ENCODE results near the gene DNAAF8. TPM values are rescaled to one million over a fixed set of nuclear protein-coding genes. Genes with fewer than 3 reads are reported as not detected.
A peak's percentile ranks its signal among the peaks of the same experiment; 100 is the strongest.

Gene DNAAF8
- polyA plus RNA-seq, 1 of the 3 experiments (the other 2 are of a cell fraction) = 3.1 TPM

GRCh38 chr16:4693296-4693955 lies 40.9 kb upstream of the DNAAF8 start, which contains the start of gene NUDT16L1 (continued):
- TF ChIP-seq, protein P1, sequence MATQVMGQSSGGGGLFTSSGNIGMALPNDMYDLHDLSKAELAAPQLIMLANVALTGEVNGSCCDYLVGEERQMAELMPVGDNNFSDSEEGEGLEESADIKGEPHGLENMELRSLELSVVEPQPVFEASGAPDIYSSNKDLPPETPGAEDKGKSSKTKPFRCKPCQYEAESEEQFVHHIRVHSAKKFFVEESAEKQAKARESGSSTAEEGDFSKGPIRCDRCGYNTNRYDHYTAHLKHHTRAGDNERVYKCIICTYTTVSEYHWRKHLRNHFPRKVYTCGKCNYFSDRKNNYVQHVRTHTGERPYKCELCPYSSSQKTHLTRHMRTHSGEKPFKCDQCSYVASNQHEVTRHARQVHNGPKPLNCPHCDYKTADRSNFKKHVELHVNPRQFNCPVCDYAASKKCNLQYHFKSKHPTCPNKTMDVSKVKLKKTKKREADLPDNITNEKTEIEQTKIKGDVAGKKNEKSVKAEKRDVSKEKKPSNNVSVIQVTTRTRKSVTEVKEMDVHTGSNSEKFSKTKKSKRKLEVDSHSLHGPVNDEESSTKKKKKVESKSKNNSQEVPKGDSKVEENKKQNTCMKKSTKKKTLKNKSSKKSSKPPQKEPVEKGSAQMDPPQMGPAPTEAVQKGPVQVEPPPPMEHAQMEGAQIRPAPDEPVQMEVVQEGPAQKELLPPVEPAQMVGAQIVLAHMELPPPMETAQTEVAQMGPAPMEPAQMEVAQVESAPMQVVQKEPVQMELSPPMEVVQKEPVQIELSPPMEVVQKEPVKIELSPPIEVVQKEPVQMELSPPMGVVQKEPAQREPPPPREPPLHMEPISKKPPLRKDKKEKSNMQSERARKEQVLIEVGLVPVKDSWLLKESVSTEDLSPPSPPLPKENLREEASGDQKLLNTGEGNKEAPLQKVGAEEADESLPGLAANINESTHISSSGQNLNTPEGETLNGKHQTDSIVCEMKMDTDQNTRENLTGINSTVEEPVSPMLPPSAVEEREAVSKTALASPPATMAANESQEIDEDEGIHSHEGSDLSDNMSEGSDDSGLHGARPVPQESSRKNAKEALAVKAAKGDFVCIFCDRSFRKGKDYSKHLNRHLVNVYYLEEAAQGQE (IDR thresholded peaks at IDR 0.05; ENCODE audit: low read depth, low read length) = no peak
- TF ChIP-seq MXI1 (IDR thresholded peaks at IDR 0.05; ENCODE audit: low read depth, low read length) = peak; percentile 56; the same call in 1 of the 2 replicates
- no peak for TF ChIP-seq GATA2 (CRISPR knock-in tag; IDR thresholded peaks at IDR 0.05)
- TF ChIP-seq TCF12 (IDR thresholded peaks at IDR 0.05) = no peak
- TF ChIP-seq, protein P2, sequence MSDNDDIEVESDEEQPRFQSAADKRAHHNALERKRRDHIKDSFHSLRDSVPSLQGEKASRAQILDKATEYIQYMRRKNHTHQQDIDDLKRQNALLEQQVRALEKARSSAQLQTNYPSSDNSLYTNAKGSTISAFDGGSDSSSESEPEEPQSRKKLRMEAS (IDR thresholded peaks at IDR 0.05; ENCODE audit: low read depth) = no peak; the same call in 1 of the 2 replicates
- TF ChIP-seq NRF1 (IDR thresholded peaks at IDR 0.05; ENCODE audit: low read depth, low read length) = peak; percentile 76
- TF ChIP-seq MEF2A (IDR thresholded peaks at IDR 0.05; ENCODE audit: borderline replicate concordance, low read depth) = no peak
- TF ChIP-seq FOXJ3 (CRISPR knock-in tag; IDR thresholded peaks at IDR 0.05) = no peak
- TF ChIP-seq FOXM1 (IDR thresholded peaks at IDR 0.05; ENCODE audit: low read depth) = no peak
- peak; percentile 26; the same call in 1 of the 2 replicates for TF ChIP-seq TAF1 (IDR thresholded peaks at IDR 0.05; ENCODE audit: borderline replicate concordance, low read depth, low read length)

DNA sequence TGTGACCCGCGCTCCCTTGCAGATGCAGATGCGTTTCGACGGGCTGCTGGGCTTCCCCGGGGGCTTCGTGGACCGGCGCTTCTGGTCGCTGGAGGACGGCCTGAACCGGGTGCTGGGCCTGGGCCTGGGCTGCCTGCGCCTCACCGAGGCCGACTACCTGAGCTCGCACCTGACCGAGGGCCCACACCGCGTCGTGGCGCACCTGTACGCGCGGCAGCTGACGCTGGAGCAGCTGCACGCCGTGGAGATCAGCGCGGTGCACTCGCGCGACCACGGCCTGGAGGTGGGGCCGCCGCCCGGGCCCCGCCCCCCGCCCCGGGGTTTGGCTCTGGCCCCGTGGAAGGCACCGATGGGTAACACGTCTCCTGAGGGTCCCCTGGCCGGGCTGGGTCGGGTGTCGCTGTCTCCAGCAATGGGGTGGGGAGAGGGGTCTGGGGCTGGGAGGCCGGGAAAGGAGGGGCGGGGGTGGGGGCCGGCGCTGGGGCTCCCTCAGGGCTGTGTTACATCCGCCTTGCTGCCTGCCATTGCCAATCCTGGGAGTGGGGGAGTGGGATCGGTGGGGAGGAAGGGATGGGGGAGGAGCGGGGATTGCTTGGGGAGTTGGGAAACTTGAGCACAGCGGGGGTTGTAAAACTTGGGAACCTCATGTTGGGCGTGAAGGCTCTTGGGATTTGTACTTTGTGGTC lies 40.2 kb upstream of the DNAAF8 start:
- Histone ChIP-seq H3K9ac (peak overlapping the region; percentile 82), H4K20me1 (ENCODE audit: insufficient read depth) (no peaks in the 10 kb centered on the region), H3K36me3 (replicated peaks in 1 of 2; ENCODE audit: control insufficient read depth in 1 of 2, insufficient read depth in 2 of 2, low read length in 1 of 2) (peaks cover 7 to 43% of the 10 kb centered on the region in 2 experiments), H3K79me2 (ENCODE audit: insufficient read depth) (peaks cover 11% of the 10 kb centered on the region; the same call in 1 of the 2 replicates), H3K9me2 (no peaks in the 10 kb centered on the region), H3K9me3 (no peaks in the 10 kb centered on the region), H3K27ac (ENCODE audit: low read depth in 2 of 2, low read length in 1 of 2) (peak overlapping the region; percentile 47 to 88; a peak in 3 of 4 replicates), H3F3A (replicated peaks; ENCODE audit: insufficient read depth) (peaks cover 17% of the 10 kb centered on the region), H3K27me3 (ENCODE audit: insufficient read depth) (no peaks in the 10 kb centered on the region), H3K4me2 (peak overlapping the region; percentile 94), H3K4me3 (ENCODE audit: low read depth in 2 of 2, low read length in 1 of 2) (peak overlapping the region; percentile 91 to 97), H3K4me1 (ENCODE audit: control insufficient read depth in 1 of 2, insufficient read depth in 2 of 2, low read depth in 1 of 2, low read length in 1 of 2) (peaks cover 0 to 26% of the 10 kb centered on the region in 2 experiments; a peak in 1 of 4 replicates), H2AFZ (ENCODE audit: low read depth) (peak overlapping the region; percentile 51; the same call in 1 of the 2 replicates)
- POLR2A ChIA-PET = interaction anchor here (1.0 to 2.3 kb wide), 4 partner anchors 11 to 40 kb away, joined by 3 to 8 read pairs (median 4); partner anchors contain the start of genes ANKS3 and DNAAF8
- 21% methylated on average over 8 of the region's 54 CpGs for WGBS (ENCODE audit: low lambda C conversion rate)
- CTCF ChIA-PET = interaction anchor here (0.9 to 2.9 kb wide), 5 partner anchors 44 to 262 kb away, joined by 3 to 16 read pairs (median 4); partner anchors contain the start of gene PPL
- peak; percentile 89 for DNase-seq
- TF ChIP-seq EZH2phosphoT487 (IDR thresholded peaks at IDR 0.05; ENCODE audit: borderline replicate concordance, low read depth) (no peak), FOSL2 (IDR thresholded peaks at IDR 0.05; ENCODE audit: borderline replicate concordance, low read depth) (no peak), NFIC (IDR thresholded peaks at IDR 0.05; ENCODE audit: borderline replicate concordance) (no peak), USF2 (IDR thresholded peaks at IDR 0.05; ENCODE audit: borderline replicate concordance, low read depth, low read length) (no peak), JUND (IDR thresholded peaks at IDR 0.05) (no peak), EP300 (IDR thresholded peaks at IDR 0.05; ENCODE audit: borderline replicate concordance in 1 of 2, low read depth in 1 of 2, low read length in 1 of 2) (no peak), SMC3 (IDR thresholded peaks at IDR 0.05; ENCODE audit: low read depth, low read length) (no peak), FOXJ3 (CRISPR knock-in tag; IDR thresholded peaks at IDR 0.05) (no peak), GATA2 (CRISPR knock-in tag; IDR thresholded peaks at IDR 0.05) (no peak), POLR2AphosphoS5 (IDR thresholded peaks at IDR 0.05; ENCODE audit: low read depth, low read length) (no peak; the same call in none of the 2 replicates), MXI1 (IDR thresholded peaks at IDR 0.05; ENCODE audit: low read depth, low read length) (peak; percentile 37; the same call in 1 of the 2 replicates)
- TF ChIP-seq, protein P3, sequence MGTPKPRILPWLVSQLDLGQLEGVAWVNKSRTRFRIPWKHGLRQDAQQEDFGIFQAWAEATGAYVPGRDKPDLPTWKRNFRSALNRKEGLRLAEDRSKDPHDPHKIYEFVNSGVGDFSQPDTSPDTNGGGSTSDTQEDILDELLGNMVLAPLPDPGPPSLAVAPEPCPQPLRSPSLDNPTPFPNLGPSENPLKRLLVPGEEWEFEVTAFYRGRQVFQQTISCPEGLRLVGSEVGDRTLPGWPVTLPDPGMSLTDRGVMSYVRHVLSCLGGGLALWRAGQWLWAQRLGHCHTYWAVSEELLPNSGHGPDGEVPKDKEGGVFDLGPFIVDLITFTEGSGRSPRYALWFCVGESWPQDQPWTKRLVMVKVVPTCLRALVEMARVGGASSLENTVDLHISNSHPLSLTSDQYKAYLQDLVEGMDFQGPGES (IDR thresholded peaks at IDR 0.05; ENCODE audit: low read depth, low read length) = no peak
- TF ChIP-seq, protein P4, sequence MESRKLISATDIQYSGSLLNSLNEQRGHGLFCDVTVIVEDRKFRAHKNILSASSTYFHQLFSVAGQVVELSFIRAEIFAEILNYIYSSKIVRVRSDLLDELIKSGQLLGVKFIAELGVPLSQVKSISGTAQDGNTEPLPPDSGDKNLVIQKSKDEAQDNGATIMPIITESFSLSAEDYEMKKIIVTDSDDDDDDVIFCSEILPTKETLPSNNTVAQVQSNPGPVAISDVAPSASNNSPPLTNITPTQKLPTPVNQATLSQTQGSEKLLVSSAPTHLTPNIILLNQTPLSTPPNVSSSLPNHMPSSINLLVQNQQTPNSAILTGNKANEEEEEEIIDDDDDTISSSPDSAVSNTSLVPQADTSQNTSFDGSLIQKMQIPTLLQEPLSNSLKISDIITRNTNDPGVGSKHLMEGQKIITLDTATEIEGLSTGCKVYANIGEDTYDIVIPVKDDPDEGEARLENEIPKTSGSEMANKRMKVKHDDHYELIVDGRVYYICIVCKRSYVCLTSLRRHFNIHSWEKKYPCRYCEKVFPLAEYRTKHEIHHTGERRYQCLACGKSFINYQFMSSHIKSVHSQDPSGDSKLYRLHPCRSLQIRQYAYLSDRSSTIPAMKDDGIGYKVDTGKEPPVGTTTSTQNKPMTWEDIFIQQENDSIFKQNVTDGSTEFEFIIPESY (IDR thresholded peaks at IDR 0.05; ENCODE audit: borderline replicate concordance, low read depth) = 0 out of 2 replicates have a peak, but pooled peaks have one; percentile 20

All from SK-N-SH (cell line).